Measurements from ENCODE around the gene ABHD17C. TPM values are rescaled to one million over a fixed set of nuclear protein-coding genes. Genes with fewer than 3 reads are reported as not detected.

The ABHD17C gene
- total and polyA plus RNA-seq, 2 of the 8 experiments (the other 6 are each of a cell fraction or from before 2014, with no cell fraction given): 20.2 to 29.8 TPM

DNA sequence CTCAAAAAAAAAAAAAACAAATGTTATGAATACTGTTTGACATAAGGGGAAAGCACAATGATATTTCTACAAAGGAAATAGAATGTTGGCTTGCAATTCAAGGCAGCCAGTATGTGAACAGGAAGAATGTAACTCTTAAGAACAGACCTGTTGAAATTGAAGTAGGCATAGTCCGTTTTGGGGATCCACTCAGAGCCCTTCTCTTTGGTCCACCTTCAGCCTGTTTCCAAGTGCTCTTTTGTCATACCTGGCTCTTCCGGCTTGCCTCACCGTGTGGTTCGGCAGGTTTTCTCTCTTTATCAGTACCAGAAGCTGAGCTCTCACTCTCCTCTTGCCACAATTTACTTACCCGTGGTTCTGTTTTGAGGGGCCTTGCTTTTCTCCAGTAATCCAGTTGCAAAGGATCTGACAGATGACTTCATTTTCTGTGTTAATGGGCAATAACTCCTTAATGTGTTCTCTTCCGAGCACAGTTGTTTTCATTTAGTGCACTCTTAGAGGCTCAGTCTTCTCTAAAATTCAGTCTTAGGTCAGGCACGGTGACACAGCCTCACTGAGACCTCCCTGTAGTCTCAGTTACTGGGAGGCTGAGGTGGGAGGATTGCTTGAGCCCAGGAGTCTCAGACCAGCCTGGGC is 6.7 kb downstream of the ABHD17C start (continued):
- TF ChIP-seq, protein P1, sequence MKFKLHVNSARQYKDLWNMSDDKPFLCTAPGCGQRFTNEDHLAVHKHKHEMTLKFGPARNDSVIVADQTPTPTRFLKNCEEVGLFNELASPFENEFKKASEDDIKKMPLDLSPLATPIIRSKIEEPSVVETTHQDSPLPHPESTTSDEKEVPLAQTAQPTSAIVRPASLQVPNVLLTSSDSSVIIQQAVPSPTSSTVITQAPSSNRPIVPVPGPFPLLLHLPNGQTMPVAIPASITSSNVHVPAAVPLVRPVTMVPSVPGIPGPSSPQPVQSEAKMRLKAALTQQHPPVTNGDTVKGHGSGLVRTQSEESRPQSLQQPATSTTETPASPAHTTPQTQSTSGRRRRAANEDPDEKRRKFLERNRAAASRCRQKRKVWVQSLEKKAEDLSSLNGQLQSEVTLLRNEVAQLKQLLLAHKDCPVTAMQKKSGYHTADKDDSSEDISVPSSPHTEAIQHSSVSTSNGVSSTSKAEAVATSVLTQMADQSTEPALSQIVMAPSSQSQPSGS (IDR thresholded peaks at IDR 0.05; ENCODE audit: low read length): no peak

Data from H1 (cell line).